ENCODE results near the gene BAIAP2. TPM values are rescaled to one million over a fixed set of nuclear protein-coding genes. Genes with fewer than 3 reads are reported as not detected.

The BAIAP2 gene
- total RNA-seq, 2 donors from 2014 or later: 9.9 to 15.6 TPM

- no peak overlapping the region for H3K4me3 ChIP-seq
- no peak for ATAC-seq (ENCODE audit: insufficient number of reproducible peaks, low FRiP score, low read depth)
- no peak overlapping the region for H3K27ac ChIP-seq
- no peaks in the 10 kb centered on the region for H3K27me3 ChIP-seq (replicated peaks; ENCODE audit: insufficient read depth)
- H3K4me1 ChIP-seq (ENCODE audit: control insufficient read depth in 1 of 2, low read depth in 2 of 2): no peaks in the 10 kb centered on the region
- no peak for DNase-seq (ENCODE audit: low spot score)
- TF ChIP-seq, protein P1, sequence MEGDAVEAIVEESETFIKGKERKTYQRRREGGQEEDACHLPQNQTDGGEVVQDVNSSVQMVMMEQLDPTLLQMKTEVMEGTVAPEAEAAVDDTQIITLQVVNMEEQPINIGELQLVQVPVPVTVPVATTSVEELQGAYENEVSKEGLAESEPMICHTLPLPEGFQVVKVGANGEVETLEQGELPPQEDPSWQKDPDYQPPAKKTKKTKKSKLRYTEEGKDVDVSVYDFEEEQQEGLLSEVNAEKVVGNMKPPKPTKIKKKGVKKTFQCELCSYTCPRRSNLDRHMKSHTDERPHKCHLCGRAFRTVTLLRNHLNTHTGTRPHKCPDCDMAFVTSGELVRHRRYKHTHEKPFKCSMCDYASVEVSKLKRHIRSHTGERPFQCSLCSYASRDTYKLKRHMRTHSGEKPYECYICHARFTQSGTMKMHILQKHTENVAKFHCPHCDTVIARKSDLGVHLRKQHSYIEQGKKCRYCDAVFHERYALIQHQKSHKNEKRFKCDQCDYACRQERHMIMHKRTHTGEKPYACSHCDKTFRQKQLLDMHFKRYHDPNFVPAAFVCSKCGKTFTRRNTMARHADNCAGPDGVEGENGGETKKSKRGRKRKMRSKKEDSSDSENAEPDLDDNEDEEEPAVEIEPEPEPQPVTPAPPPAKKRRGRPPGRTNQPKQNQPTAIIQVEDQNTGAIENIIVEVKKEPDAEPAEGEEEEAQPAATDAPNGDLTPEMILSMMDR (IDR thresholded peaks at IDR 0.05): no peak
- no peaks in the 10 kb centered on the region for H3K36me3 ChIP-seq
- H3K9me3 ChIP-seq: no peaks in the 10 kb centered on the region
Measured at GRCh38 chr17:81129289-81129688, 94.3 kb downstream of the BAIAP2 start.

- Histone ChIP-seq H3K36me3 (no peaks in the 10 kb centered on the region), H3K4me1 (ENCODE audit: control insufficient read depth in 1 of 2, low read depth in 2 of 2) (no peaks in the 10 kb centered on the region), H3K27ac (no peak overlapping the region), H3K9me3 (no peaks in the 10 kb centered on the region), H3K27me3 (replicated peaks; ENCODE audit: insufficient read depth) (no peaks in the 10 kb centered on the region), H3K4me3 (no peak overlapping the region)
- TF ChIP-seq, protein P1 (IDR thresholded peaks at IDR 0.05): no peak
- no peak for ATAC-seq (ENCODE audit: insufficient number of reproducible peaks, low FRiP score, low read depth)
- no peak for DNase-seq (ENCODE audit: low spot score)
Measured at GRCh38 chr17:81129711-81130367, 94.9 kb downstream of the BAIAP2 start.

DNA sequence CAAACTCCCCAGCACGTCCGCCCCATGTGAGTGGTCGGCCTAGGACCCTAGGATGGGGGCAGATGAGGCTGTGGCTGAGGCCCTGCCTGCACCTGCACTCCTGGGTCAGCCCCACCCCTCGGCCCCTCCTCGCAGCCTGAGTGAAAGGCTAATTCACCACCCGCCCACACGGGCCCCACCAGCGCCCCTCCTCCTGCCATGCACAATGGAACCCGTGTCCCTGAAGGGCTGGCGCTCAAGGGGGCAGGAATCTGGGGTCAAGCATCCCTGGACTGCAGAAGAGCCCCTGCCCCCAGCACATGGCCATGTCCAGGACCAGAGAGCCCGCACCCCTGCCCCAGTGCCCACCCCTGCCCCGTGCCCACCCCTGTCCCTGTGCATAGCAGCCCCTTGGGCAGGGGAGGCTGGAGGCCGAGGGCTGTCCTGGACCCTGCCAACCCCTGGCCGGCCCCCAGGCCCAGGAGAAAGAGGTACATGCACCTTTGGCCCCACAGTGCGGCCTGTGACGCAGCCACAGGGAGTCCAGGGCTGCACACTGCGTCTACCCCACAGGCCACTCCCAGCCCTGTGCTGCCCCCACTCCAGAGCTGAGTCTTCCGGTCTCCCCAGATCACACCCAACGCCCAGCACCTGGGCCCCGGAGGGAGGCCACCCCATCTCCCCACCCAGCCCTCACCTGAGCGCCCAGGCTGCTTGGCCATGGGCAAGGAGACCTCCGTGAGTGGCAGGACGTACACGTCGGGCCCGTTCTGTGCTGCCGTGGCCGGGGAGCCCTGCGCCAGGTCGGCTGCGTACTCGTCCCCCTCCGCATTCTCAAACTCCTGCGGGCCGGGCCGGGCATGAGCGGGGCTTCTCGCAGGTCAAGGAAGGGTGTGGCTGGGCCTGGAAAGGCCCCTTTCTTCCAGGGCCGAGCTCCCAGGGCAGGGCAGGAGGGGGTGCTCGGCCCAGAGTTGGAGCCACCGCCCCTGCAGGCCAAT lies 95.7 kb downstream of the BAIAP2 start:
- Histone ChIP-seq H3K4me1 (ENCODE audit: control insufficient read depth in 1 of 2, low read depth in 2 of 2) (no peaks in the 10 kb centered on the region), H3K9me3 (no peaks in the 10 kb centered on the region), H3K27ac (no peak overlapping the region), H3K4me3 (no peak overlapping the region), H3K27me3 (replicated peaks; ENCODE audit: insufficient read depth) (no peaks in the 10 kb centered on the region), H3K36me3 (no peaks in the 10 kb centered on the region)
- TF ChIP-seq, protein P1 (IDR thresholded peaks at IDR 0.05): no peak
- DNase-seq (ENCODE audit: low spot score) (no peak), ATAC-seq (ENCODE audit: insufficient number of reproducible peaks, low FRiP score, low read depth) (no peak)

DNA sequence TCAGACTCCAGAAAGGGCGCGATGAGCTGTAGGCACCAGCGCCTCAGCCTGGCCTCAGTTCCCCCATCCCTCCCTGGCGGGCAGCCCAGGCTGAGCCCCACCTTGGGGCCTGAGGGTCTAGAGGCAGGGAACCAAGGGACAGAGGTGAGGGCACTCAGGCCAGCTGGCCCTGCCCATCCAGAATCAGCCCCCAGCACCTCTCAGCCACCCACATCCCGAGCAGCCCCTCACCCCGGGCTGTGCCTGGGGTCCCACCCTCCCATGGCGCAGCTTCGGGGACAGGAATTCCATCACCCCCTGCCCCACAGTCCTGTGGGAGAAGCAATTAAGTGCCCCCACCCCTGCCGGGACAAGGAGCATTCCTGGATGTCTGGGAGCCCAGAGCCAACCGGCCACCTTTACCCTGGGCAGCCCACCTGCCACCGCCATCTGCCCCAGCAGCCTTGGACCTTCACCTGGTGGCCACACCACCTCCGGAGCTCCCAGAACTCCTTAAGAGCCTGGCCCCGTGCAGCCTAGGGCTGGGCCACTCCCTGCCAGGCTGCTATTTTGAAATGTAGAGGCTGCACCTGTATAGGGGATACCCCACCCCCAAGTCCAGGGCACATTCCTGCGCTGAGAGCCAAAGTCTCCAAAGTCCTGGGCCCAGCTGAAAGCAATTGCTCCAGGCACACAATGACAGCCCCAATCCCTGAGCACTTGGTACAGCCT lies 96.7 kb downstream of the BAIAP2 start:
- Histone ChIP-seq H3K9me3 (no peaks in the 10 kb centered on the region), H3K27me3 (replicated peaks; ENCODE audit: insufficient read depth) (no peaks in the 10 kb centered on the region), H3K36me3 (no peaks in the 10 kb centered on the region), H3K27ac (no peak overlapping the region), H3K4me3 (no peak overlapping the region), H3K4me1 (ENCODE audit: control insufficient read depth in 1 of 2, low read depth in 2 of 2) (no peaks in the 10 kb centered on the region)
- ATAC-seq (ENCODE audit: insufficient number of reproducible peaks, low FRiP score, low read depth): no peak
- no peak for DNase-seq (ENCODE audit: low spot score)
- TF ChIP-seq, protein P1 (IDR thresholded peaks at IDR 0.05): no peak

DNA sequence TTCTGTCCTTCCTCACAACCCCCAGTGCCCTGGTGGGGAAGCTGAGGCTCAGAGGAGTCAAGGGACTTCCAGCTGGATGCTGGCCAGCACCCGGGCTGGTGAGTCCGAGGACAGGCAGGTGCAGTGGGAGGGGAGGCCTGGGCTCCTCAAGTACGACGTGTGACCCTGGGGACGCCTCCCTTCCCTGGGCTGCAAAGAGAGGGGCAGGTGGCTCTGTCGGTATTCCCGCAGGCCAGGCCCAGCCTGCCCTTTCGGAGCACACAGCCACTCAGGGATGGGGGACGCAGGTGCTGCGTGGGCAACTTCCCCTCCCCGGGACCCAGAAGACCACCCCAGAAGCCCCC lies 97.2 kb downstream of the BAIAP2 start:
- H3K9me3 ChIP-seq: no peaks in the 10 kb centered on the region
- ATAC-seq (ENCODE audit: insufficient number of reproducible peaks, low FRiP score, low read depth): no peak
- no peaks in the 10 kb centered on the region for H3K36me3 ChIP-seq
- no peak for DNase-seq (ENCODE audit: low spot score)
- H3K4me3 ChIP-seq: no peak overlapping the region
- H3K4me1 ChIP-seq (ENCODE audit: control insufficient read depth in 1 of 2, low read depth in 2 of 2): no peaks in the 10 kb centered on the region
- H3K27ac ChIP-seq: no peak overlapping the region
- H3K27me3 ChIP-seq (replicated peaks; ENCODE audit: insufficient read depth): no peaks in the 10 kb centered on the region
- TF ChIP-seq, protein P1 (IDR thresholded peaks at IDR 0.05): no peak
